Glomerular visceral epithelial cell (primary cell): ENCODE data around the gene STKLD1.

Source experiments
- DNase-seq: peaks from one replicate; pipeline ENCODE4 v3.0.0-alpha.2; 2016; ENCODE audit errors: extremely low spot score

The STKLD1 gene

DNA sequence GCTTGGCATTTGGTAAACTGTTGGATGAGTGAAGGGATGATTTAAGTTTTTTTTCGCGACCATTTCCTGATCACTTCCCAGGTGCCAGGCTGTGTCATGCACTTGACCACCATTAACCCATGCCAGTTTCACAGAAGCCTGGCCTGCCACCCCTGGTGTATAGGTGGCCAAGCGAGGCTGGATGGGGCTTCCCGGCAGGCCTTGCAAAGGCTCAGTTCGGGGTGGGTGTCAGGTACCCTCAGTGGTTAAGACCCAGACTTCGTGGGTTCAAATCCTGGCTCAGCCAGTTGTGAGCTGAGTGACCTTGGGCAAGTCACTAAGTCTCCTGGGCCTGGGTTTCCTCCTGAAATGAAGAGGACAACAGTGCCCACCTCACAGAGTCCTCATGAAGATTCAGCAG, 30.6 kb upstream of the STKLD1 start:
- DNase-seq: no peak

- DNase-seq: no peak
Observed at GRCh38 chr9:133346021-133346785, 30.0 kb upstream of the STKLD1 start.

DNA sequence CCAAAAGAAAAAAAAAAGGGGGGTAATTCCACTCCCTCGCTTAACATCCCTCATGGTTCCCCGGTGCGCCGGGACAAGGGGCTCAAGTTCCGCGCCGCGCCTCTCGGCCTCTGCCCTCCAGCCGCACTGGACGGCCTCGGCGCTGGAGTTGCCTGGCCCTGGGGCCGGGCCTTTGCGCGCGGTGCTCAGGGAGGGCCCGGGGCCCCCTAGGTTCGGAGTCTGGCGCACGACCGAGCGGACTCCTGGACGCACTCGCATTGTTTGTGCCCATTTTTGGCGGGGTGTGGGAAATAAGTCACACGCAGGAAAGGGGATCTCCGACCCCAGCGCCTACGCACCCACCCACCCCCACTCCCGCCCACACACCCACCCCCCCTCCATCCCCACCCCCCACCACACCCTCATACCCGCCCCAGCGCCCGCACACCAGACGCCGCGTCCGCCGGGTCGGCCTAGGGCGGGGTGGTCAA, 28.6 kb upstream of the STKLD1 start:
- no peak for DNase-seq

DNA sequence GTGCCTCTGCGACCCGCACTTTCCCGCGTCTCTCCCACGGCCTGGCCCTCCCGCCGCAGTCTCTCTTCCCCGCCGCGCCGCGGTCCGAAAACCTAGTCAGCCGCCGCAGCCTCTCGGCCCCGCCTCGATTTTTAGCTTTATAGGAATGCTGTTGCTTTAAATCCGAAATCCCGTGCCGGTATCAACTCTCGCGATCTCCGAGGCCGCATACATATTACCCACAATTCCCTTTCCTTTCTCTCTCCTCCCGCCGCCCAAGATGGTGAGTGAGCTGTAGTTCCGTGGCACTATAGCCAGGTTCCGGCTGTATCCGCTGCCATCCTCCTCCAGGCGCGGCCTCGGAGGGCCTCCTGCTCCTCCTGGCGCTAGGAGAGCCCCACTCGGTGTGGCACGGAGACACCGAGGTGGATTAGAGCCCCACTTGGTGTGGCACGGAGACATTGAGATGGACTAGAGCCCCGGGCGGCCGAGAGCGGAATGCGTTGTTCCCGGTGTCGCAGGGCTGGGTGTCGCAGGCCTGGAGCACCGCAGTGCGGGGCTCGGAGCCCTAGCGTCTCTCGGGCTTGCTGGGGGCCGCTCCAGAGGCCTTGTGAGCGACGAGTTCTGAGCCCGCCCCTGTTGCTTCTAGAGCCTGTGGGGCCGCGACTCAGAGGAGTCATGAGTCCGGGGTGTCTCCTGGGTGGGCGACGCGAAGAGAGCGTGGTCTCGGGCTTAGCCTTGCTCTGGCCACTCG, 28.0 kb upstream of the STKLD1 start, which contains the start of the genes MED22 and RPL7A:
Gene MED22, minus strand, starts transcription at position 147 of the 733 bp plus-strand sequence. CDS start 1,469 bp downstream, outside the sequence.
Gene RPL7A, plus strand, starts transcription at position 234 of the 733 bp plus-strand sequence. Its CDS starts 26 bp downstream, at position 260.
- DNase-seq: peak; percentile 95

- DNase-seq: no peak
Observed at GRCh38 chr9:133348718-133349573, 27.2 kb upstream of the STKLD1 start.

- no peak for DNase-seq
Observed at GRCh38 chr9:133349965-133350616, 26.1 kb upstream of the STKLD1 start.

- no peak for DNase-seq
Observed at GRCh38 chr9:133351526-133351907, 24.6 kb upstream of the STKLD1 start.

DNA sequence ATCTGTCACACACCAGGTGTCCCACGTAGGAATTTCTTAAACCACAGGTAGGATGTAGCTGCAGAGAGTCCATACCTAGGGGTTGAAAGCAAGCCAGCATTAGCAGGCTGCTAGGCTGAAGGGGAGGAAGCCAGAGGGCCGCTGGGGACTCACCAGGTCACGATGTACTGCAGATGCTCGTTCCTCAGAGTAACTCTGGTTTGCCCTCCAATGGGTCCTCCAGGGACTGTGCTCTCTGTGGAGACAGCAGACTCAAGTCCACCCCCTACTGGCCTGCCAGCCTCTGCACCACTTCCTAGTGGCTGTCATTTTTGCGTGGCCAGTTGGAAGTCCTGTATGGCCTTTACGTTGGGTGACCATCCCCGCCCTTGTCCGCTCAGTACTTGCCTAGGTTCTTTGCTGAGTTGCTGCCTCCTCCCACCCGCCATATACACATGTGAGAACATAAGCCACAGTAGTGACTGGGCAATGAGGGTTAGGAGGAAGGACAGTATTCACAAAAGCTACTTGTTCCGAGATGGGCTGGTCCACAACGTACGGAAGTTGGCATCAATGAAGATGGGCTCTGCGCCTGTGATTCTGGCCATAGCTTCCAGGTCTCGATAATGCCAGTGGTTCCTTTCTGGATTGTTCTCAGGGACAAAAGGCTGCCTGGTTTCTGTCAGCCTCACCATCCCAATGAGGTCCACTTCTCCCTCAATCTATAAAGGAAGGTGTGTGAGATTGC, 24.1 kb upstream of the STKLD1 start:
- DNase-seq: peak; percentile 47

DNA sequence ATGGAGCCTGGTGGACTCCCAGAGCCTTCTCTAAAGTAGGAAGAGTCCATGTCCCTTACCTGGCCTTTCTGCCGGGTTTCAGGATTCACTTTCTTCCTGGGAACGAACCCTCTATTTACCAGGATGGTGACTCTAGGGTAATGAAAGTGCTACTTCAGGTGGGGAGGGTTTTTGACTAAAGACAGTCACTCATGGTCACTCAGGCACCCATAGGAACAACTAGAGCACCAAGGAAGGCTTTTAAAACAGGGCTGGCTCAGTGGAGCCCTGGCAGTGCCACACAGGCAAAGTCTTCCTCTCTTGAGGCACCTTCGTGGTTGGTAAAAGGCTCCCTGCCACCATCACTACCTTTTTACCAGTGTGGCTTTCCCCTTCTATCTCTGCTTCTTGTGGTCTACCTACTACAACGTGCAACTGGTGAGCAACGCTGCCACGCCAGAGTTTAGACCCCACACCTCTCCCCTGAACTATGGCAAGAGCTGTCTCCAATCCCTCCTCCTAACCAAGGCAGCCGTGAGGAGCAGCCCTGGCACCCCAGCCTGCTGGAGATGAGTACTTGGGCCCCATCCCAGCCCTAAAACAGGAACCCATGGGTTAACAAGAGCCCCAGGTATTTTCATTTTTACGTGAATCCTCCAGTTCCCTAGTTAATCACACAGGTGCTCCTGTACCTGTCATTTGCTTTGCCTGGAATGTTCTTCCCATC, 23.4 kb upstream of the STKLD1 start:
- no peak for DNase-seq

GRCh38 chr9:133353548-133353947, 22.6 kb upstream of the STKLD1 start:
- no peak for DNase-seq

GRCh38 chr9:133354766-133355165, 21.4 kb upstream of the STKLD1 start:
- DNase-seq: no peak

DNA sequence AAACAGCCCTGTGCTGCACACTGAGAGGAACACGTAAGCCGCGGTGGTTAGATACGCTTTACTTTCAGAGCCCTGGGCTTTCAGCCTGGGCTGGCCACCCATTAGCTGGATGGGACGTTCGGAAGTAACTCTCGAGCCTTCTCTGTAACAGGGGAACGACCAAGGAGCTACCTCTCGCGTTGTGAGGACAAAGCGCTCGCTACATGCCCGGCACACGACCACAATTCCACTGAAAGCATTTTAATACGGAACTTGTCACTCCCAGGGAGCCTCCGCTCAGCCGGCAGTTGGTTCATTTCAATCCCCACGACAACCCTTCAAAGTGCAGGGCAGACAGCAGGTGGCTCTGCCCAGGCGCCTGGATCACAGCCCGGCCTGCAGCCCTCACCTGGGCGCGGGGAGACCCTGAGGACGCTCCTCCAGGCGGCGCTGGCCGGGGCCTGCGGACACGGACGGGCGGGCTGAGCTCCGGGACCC, 20.2 kb upstream of the STKLD1 start:
- no peak for DNase-seq

- DNase-seq: peak; percentile 82
Observed at GRCh38 chr9:133356391-133357091, 19.6 kb upstream of the STKLD1 start, which contains the start of the genes SURF1 and SURF2. Gene SURF1 (minus strand): TSS chr9:133356487. CDS start chr9:133356453, 34 bp downstream. Gene SURF2 (plus strand): TSS chr9:133356550. CDS start chr9:133356593, 43 bp downstream.

GRCh38 chr9:133357656-133358055, 18.5 kb upstream of the STKLD1 start:
- DNase-seq: no peak

- no peak for DNase-seq
Observed at GRCh38 chr9:133359399-133360175, 16.6 kb upstream of the STKLD1 start.

DNA sequence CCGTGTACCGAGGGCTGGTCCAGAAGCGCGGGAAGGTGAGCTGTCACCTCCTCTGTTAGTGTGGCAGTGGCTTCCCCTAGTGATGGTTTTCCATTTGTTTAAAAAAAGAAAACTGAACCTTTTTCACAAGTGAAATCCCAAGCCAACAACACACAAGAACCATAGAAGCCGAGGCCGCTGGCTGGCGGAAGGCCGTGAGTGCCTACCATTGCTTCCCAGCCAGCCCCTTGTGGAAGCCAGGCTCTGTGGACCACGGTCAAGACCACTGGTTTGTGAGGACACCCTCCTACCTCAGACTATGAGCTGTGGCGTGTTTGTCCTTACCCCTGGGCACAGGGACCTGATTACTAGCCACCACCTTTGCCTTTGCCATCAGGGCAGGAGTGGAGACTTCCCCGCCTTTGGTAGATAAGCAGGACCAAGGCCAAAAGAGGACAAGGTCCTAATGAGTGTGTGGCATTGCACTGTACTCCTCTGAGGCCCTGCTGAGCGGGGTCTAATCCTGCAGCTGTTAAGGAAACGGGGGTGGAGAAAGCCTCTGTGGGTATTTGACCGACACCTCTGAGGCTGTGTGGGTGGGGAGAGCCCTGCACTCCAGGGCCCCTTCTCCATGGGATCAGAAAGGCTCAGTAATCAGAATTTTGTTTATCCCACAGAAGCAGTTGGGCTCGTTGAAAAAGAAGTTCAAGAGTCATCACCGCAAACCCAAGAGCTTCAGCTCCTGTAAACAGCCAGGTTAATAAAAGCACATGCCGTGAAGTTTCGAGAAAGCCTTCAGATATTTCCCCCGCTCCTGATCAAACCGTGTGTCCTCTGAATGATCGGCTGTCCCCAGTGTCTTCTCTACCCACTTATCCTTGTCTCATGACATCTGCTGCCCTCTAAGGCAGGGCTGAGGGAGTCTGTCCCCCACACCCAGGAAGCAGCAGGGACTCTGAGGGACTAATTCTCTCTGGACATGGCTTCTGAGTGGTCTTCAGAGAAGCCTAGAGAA, 15.5 kb upstream of the STKLD1 start:
- DNase-seq: no peak

DNA sequence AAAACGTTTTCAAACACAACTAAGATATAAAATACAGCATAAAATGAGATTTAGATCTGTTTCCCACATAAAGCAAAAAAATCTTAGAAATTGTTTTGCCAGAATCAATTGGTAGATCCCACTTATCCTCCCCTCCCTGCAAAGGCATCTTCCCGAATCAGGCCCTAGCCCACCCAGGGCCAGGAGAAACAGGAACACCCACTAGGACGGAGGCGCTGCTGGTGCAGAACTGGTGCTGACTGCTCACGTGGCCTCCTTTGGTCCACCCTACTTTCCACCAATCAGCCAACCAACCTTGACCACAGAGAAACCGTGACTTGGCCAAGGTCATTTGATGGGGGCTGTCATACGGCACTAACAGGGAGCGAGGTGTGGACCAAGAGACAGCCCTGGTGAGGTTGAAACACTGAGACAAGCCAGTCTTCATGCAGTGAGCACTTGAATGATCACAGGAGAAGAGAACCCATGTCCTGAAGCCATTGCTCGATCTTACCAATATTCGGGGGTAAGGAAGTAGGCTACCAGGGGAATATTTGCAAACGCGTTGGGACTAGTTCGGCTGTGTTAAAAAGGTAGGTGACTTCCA, 14.6 kb upstream of the STKLD1 start:
- no peak for DNase-seq
